ENCODE results near the gene CEP68.
A peak's percentile ranks its signal among the peaks of the same experiment; 100 is the strongest.

Gene CEP68

GRCh38 chr2:65037178-65037577, 19.0 kb upstream of the CEP68 start:
- peaks cover 10% of the 10 kb centered on the region for H3K36me3 Mint-ChIP-seq (ENCODE audit: insufficient read depth)
- H3K4me1 Mint-ChIP-seq (ENCODE audit: low read depth in 2 of 2), result peaks cover 3 to 8% of the 10 kb centered on the region in 2 donors
- ATAC-seq (replicated peaks) (no peak), DNase-seq (no peak)
- no peaks in the 10 kb centered on the region for H3K27me3 Mint-ChIP-seq
- no peaks in the 10 kb centered on the region for H3K9me3 Mint-ChIP-seq
- no peak overlapping the region for H3K27ac Mint-ChIP-seq
- H3K4me3 Mint-ChIP-seq, result no peak overlapping the region

GRCh38 chr2:65039640-65040039, 16.6 kb upstream of the CEP68 start:
- H3K27ac Mint-ChIP-seq, result no peak overlapping the region
- peaks cover 3 to 6% of the 10 kb centered on the region in 2 donors for H3K4me1 Mint-ChIP-seq (ENCODE audit: low read depth in 2 of 2)
- ATAC-seq (replicated peaks) (no peak), DNase-seq (no peak)
- H3K36me3 Mint-ChIP-seq (ENCODE audit: insufficient read depth), result peaks cover 10% of the 10 kb centered on the region
- H3K4me3 Mint-ChIP-seq, result no peak overlapping the region
- H3K9me3 Mint-ChIP-seq, result peaks cover 5 to 8% of the 10 kb centered on the region in 2 donors
- H3K27me3 Mint-ChIP-seq, result no peaks in the 10 kb centered on the region

GRCh38 chr2:65040400-65041261, 15.6 kb upstream of the CEP68 start:
- H3K9me3 Mint-ChIP-seq, result peaks cover 5 to 8% of the 10 kb centered on the region in 2 donors
- peak overlapping the region in 1 of 2 donors; percentile 58 for H3K4me3 Mint-ChIP-seq
- H3K4me1 Mint-ChIP-seq (ENCODE audit: low read depth in 2 of 2), result peaks cover 3 to 6% of the 10 kb centered on the region in 2 donors
- DNase-seq (peak; percentile 70 to 77 (median 71)), ATAC-seq (replicated peaks) (peak; percentile 100)
- no peak overlapping the region for H3K27ac Mint-ChIP-seq
- H3K27me3 Mint-ChIP-seq, result no peaks in the 10 kb centered on the region
- peaks cover 10% of the 10 kb centered on the region for H3K36me3 Mint-ChIP-seq (ENCODE audit: insufficient read depth)

GRCh38 chr2:65043001-65043400, 13.2 kb upstream of the CEP68 start:
- Mint-ChIP-seq H3K36me3 (ENCODE audit: insufficient read depth) (peaks cover 4% of the 10 kb centered on the region), H3K27ac (no peak overlapping the region), H3K4me3 (no peak overlapping the region), H3K9me3 (peaks cover 5 to 8% of the 10 kb centered on the region in 2 donors), H3K4me1 (ENCODE audit: low read depth in 2 of 2) (peaks cover 3 to 6% of the 10 kb centered on the region in 2 donors), H3K27me3 (no peaks in the 10 kb centered on the region)
- no peak for ATAC-seq (replicated peaks)
- no peak for DNase-seq

- ATAC-seq (replicated peaks), result no peak
- H3K9me3 Mint-ChIP-seq, result peaks cover 5 to 8% of the 10 kb centered on the region in 2 donors
- H3K4me1 Mint-ChIP-seq (ENCODE audit: low read depth in 2 of 2), result peaks cover 3 to 6% of the 10 kb centered on the region in 2 donors
- H3K36me3 Mint-ChIP-seq (ENCODE audit: insufficient read depth), result peaks cover 4% of the 10 kb centered on the region
- no peak for DNase-seq
- H3K27me3 Mint-ChIP-seq, result no peaks in the 10 kb centered on the region
- no peak overlapping the region for H3K27ac Mint-ChIP-seq
- no peak overlapping the region for H3K4me3 Mint-ChIP-seq
Measured at GRCh38 chr2:65044097-65044735, 12.0 kb upstream of the CEP68 start.

GRCh38 chr2:65045651-65046050, 10.6 kb upstream of the CEP68 start:
- Mint-ChIP-seq H3K27me3 (no peaks in the 10 kb centered on the region), H3K27ac (no peak overlapping the region), H3K4me1 (ENCODE audit: low read depth in 2 of 2) (peaks cover 0 to under 1% of the 10 kb centered on the region in 2 donors), H3K36me3 (ENCODE audit: insufficient read depth) (peaks cover 2% of the 10 kb centered on the region), H3K9me3 (peaks cover 5 to 8% of the 10 kb centered on the region in 2 donors), H3K4me3 (no peak overlapping the region)
- DNase-seq (no peak), ATAC-seq (replicated peaks) (no peak)

DNA sequence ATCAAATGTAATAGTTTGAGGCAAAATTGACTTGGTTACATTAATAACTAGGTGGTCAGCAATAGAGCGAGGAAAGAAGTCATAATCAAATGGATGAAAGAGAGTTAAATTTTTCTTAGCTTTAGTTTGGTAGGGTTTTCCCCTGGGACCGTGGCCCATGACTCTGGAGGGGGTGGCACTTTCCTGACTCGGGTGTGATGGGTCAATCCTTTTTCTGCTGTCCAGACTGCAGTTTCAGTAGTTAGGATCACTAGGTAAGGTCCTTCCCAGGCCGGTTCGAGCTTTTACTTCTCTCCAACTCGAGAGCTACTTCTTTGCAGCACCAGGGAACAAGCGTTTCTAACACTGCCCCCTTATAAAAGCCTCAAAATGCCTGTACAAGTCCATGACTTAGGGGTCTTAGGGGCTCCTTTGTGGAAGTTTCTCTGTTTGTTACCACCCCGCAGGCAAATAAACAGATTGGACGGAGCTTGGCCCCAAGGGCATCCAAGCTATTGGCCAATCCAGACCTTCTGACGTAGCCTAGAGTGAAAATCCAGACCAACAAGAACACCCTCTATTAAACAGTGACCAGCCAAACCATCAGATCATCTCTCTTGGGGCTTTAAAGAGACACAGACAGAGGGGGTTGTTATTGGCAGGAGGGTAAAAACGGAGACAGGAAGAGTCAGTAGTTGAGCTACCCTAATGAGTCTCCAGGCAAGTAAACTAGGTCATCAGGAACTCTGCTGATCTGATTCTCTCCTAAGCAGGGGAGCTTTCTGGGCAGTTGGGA, 9.4 kb upstream of the CEP68 start:
- Mint-ChIP-seq H3K4me3 (no peak overlapping the region), H3K9me3 (peaks cover 5 to 8% of the 10 kb centered on the region in 2 donors), H3K27me3 (no peaks in the 10 kb centered on the region), H3K27ac (peak overlapping the region in 1 of 2 donors; percentile 68), H3K4me1 (ENCODE audit: low read depth in 2 of 2) (no peaks in the 10 kb centered on the region), H3K36me3 (ENCODE audit: insufficient read depth) (no peaks in the 10 kb centered on the region)
- DNase-seq, result no peak
- no peak for ATAC-seq (replicated peaks)

DNA sequence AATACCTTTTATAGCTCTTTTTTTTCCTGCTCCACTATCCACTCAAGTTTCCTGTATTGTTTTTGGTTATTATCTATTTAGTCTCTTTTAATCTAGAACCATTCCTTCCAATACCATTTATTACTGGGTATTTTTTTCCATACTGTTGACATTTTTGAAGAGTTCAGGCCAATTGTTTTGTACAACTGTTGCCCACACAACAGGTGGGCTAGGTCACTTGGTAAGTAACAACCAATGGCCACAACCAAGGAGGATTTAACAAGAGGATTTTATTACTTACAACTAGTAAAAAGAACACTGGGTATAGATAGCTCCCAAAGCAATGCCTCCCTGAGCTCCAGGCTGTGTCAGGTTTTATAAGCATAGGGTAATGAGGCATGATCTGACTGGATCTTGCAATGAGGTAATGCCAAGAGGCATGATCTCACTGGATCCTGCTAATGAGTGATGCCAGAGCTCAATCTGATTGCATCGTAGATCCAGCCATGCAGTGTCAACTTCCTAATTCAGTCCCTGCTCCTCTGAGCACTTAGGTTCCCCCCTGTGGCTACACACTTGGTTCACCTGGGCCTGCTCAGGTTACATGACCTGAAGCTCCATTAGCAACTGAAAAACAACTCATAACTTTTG, 7.1 kb upstream of the CEP68 start:
- peaks cover 3 to 6% of the 10 kb centered on the region in 2 donors for H3K9me3 Mint-ChIP-seq
- no peaks in the 10 kb centered on the region for H3K36me3 Mint-ChIP-seq (ENCODE audit: insufficient read depth)
- no peaks in the 10 kb centered on the region for H3K27me3 Mint-ChIP-seq
- DNase-seq, result no peak
- H3K27ac Mint-ChIP-seq, result no peak overlapping the region
- H3K4me1 Mint-ChIP-seq (ENCODE audit: low read depth in 2 of 2), result peaks cover 7 to 8% of the 10 kb centered on the region in 2 donors
- H3K4me3 Mint-ChIP-seq, result no peak overlapping the region
- no peak for ATAC-seq (replicated peaks)

- no peaks in the 10 kb centered on the region for H3K27me3 Mint-ChIP-seq
- no peak for ATAC-seq (replicated peaks)
- DNase-seq, result no peak
- peaks cover 13 to 15% of the 10 kb centered on the region in 2 donors for H3K4me1 Mint-ChIP-seq (ENCODE audit: low read depth in 2 of 2)
- H3K9me3 Mint-ChIP-seq, result no peaks in the 10 kb centered on the region
- peaks cover 6% of the 10 kb centered on the region for H3K36me3 Mint-ChIP-seq (ENCODE audit: insufficient read depth)
- no peak overlapping the region for H3K4me3 Mint-ChIP-seq
- H3K27ac Mint-ChIP-seq, result no peak overlapping the region
Measured at GRCh38 chr2:65050931-65051330, 5.3 kb upstream of the CEP68 start.

DNA sequence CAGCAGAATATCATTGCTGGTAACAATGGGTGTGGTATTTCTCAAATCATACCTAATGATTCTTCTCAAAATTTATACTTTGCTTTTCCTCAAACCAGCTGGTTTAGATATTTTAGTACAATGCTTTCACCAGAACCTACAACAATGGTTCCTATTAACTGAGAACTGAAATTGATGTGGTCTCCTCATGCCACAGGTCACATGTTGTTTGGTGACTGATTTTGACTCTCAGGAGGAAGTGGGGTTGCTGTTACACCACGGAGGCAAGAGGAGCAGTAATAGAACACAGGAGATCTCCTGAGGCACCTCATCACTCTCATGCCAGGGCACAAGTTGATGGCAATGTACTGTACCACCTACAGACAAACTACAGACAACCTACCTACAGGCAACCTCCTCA, 3.0 kb upstream of the CEP68 start:
- no peak overlapping the region for H3K27ac Mint-ChIP-seq
- no peaks in the 10 kb centered on the region for H3K9me3 Mint-ChIP-seq
- peaks cover 16% of the 10 kb centered on the region for H3K36me3 Mint-ChIP-seq (ENCODE audit: insufficient read depth)
- no peaks in the 10 kb centered on the region for H3K27me3 Mint-ChIP-seq
- ATAC-seq (replicated peaks) (peak; percentile 18), DNase-seq (peak; percentile 23 to 39 (median 25))
- peak overlapping the region; percentile 42 to 61 for H3K4me3 Mint-ChIP-seq
- peaks cover 27 to 29% of the 10 kb centered on the region in 2 donors for H3K4me1 Mint-ChIP-seq (ENCODE audit: low read depth in 2 of 2)

GRCh38 chr2:65054749-65055421, 1.3 kb upstream of the CEP68 start:
- Mint-ChIP-seq H3K4me3 (peak overlapping the region; percentile 97), H3K36me3 (ENCODE audit: insufficient read depth) (peaks cover 16% of the 10 kb centered on the region), H3K9me3 (no peaks in the 10 kb centered on the region), H3K4me1 (ENCODE audit: low read depth in 2 of 2) (peaks cover 32 to 35% of the 10 kb centered on the region in 2 donors), H3K27me3 (no peaks in the 10 kb centered on the region), H3K27ac (peak overlapping the region; percentile 93 to 94)
- ATAC-seq (replicated peaks) (no peak), DNase-seq (no peak)

DNA sequence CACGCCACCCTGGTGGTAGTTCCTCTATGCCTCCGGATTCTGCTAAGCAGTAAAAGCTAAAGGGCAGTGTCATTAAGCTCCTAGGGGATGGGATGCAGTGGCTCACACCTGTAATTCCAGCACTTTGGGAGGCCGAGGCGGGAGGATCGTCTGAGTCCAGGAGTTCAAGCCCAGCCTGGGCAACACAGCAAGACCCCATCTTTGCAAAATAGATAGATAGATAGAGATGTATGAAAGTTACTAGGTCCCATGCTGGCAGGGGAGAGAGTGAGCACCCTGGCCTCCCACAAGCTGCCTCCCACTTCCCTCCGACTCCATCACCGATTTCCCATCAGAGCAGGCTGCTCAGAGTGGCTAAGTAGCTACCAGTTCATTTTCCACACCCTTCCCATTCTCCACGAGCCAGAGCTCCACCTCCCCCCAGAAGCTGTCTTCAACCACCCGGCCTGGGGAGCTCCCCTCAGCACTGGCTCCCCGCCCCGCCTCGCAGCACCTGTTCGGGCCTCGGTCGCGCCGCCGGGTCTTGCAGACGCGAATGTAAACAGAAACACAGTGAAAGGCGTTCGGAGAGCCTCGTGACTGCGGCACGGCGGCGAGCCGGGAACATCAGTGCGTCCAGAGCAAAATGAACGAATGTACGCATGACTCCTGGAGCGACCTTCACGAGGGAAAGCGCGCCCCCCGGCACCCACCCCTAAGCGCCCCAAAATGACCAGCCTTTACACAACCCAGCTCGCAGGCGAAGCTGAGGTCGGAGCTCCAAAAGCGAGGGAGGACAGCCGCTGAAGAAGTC, 598 bp upstream of the CEP68 start:
- Mint-ChIP-seq H3K4me3 (peak overlapping the region; percentile 97), H3K36me3 (ENCODE audit: insufficient read depth) (peaks cover 16% of the 10 kb centered on the region), H3K27me3 (no peaks in the 10 kb centered on the region), H3K4me1 (ENCODE audit: low read depth in 2 of 2) (peaks cover 32 to 35% of the 10 kb centered on the region in 2 donors), H3K9me3 (no peaks in the 10 kb centered on the region), H3K27ac (peak overlapping the region; percentile 93 to 94)
- DNase-seq (peak in 2 of 3 experiments; percentile 53 to 55), ATAC-seq (replicated peaks) (peak; percentile 44)

Data from effector memory CD8-positive, alpha-beta T cell (primary cell).